Ovary (tissue), 3 donors: ENCODE results near the gene IRAK1.

Source experiments
- POLR2A ChIP-seq: fragments of 450-650 bp; IDR thresholded peaks from one replicate; pipeline ENCODE4 v1.6.1; 2017; ENCODE audit warnings: antibody characterized with exemption, mild to moderate bottlenecking, moderate library complexity
- TF ChIP-seq, protein P1 (sequence below), 3 donors: fragments of 450-650 bp in 2 of 3; fragments of 200-600 bp in 1 of 3; IDR thresholded peaks; one replicate each; pipeline versions ENCODE4 v1.5.1 to v1.8.0; 2016 to 2022; ENCODE audit warnings: antibody characterized with exemption in 3 of 3, mild to moderate bottlenecking in 1 of 3
- donor health status: DM: no; HTN: no; CAD: no.

DNA sequence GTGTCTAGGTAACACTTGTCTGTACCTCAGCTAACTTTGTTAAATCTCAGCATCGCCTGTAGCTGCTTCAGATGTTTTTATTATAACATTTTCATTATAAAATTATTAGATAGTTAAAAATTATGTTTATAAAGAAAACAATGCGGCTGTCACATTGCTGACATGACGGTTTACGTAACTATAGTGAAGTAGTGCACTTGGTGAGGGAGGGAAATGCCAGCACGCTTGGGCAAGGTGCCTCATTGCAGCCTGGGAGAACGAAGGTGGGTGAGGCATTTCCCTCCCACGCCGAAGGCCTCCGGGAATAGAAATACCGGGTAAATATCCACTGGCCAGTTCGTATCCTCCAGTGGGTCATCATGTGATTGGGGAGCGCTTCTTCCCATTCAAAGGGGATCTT is 31.2 kb downstream of the IRAK1 start:
- TF ChIP-seq POLR2A, result no peak
- TF ChIP-seq, protein P1, sequence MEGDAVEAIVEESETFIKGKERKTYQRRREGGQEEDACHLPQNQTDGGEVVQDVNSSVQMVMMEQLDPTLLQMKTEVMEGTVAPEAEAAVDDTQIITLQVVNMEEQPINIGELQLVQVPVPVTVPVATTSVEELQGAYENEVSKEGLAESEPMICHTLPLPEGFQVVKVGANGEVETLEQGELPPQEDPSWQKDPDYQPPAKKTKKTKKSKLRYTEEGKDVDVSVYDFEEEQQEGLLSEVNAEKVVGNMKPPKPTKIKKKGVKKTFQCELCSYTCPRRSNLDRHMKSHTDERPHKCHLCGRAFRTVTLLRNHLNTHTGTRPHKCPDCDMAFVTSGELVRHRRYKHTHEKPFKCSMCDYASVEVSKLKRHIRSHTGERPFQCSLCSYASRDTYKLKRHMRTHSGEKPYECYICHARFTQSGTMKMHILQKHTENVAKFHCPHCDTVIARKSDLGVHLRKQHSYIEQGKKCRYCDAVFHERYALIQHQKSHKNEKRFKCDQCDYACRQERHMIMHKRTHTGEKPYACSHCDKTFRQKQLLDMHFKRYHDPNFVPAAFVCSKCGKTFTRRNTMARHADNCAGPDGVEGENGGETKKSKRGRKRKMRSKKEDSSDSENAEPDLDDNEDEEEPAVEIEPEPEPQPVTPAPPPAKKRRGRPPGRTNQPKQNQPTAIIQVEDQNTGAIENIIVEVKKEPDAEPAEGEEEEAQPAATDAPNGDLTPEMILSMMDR (IDR thresholded peaks at IDR 0.05), result no peak
